Activated T-cell treated with anti-CD3 and anti-CD28 coated beads, Interleukin-2, amount 50 U/mL, for 72 hours (primary cell): ENCODE data around the gene HSPB7. TPM values are rescaled to one million over a fixed set of nuclear protein-coding genes. Genes with fewer than 3 reads are reported as not detected.
"Not testable (repeated sequence)": the region's sequence is repeated elsewhere in the genome, so short reads cannot be mapped to it uniquely, and the experiment has no call there.

Experiments used
- ATAC-seq, 2 donors: fragments of 150-1000 bp; cut with Tn5 transposase; replicated peaks in 1 of 2; 2 replicates each; pipeline ENCODE4 v1.10.0; 2021; ENCODE audit warnings: moderate library complexity in 2 of 2, mild to moderate bottlenecking in 1 of 2
- DNase-seq, 2 donors: peaks; one replicate each; pipeline ENCODE4 v3.0.0; 2021 to 2022; ENCODE audit warnings: mixed read lengths in 1 of 2
- H3K27ac Mint-ChIP-seq: one replicate; pipeline ENCODE4 v1.8.0; 2022; ENCODE audit warnings: mild to moderate bottlenecking, moderate library complexity, mixed read lengths
- H3K27me3 Mint-ChIP-seq: one replicate; pipeline ENCODE4 v1.8.0; 2022; ENCODE audit warnings: low read depth, mixed read lengths
- H3K36me3 Mint-ChIP-seq, 2 donors: one replicate each; pipeline ENCODE4 v1.8.0; 2022; ENCODE audit warnings: mixed read lengths in 2 of 2, mild to moderate bottlenecking in 1 of 2; ENCODE audit not compliant: insufficient read depth in 2 of 2
- H3K4me1 Mint-ChIP-seq: one replicate; pipeline ENCODE4 v1.8.0; 2022; ENCODE audit warnings: low read depth, mixed read lengths
- H3K4me3 Mint-ChIP-seq, 2 donors: one replicate each; pipeline ENCODE4 v1.8.0; 2022; ENCODE audit warnings: mild to moderate bottlenecking in 2 of 2, mixed read lengths in 2 of 2, moderate library complexity in 2 of 2
- H3K9me3 Mint-ChIP-seq, 2 donors: one replicate each; pipeline ENCODE4 v1.8.0; 2022; ENCODE audit warnings: mixed read lengths in 2 of 2
- total RNA-seq, 2 donors: library from RNA; stranded (reverse); gene quantifications; one replicate each; pipeline ENCODE4 v1.2.3, GENCODE V29; 2022

The HSPB7 gene
- total RNA-seq, 2 donors from 2014 or later = not detected

GRCh38 chr1:16056521-16056912 lies 38.7 kb upstream of the HSPB7 start:
- H3K4me3 Mint-ChIP-seq, H3K36me3 Mint-ChIP-seq, H3K27ac Mint-ChIP-seq, DNase-seq, H3K4me1 Mint-ChIP-seq, H3K27me3 Mint-ChIP-seq, H3K9me3 Mint-ChIP-seq, ATAC-seq: not testable (repeated sequence)

GRCh38 chr1:16055613-16056520 lies 38.0 kb upstream of the HSPB7 start:
- H3K27ac Mint-ChIP-seq = no peak overlapping the region
- no peaks in the 10 kb centered on the region for H3K36me3 Mint-ChIP-seq
- DNase-seq (peak; percentile 88 to 91), ATAC-seq (peak; percentile 94 to 95)
- no peaks in the 10 kb centered on the region for H3K9me3 Mint-ChIP-seq
- no peak overlapping the region for H3K4me3 Mint-ChIP-seq
- H3K4me1 Mint-ChIP-seq = peaks cover 7% of the 10 kb centered on the region
- no peaks in the 10 kb centered on the region for H3K27me3 Mint-ChIP-seq

GRCh38 chr1:16054598-16055540 lies 37.0 kb upstream of the HSPB7 start:
- H3K36me3 Mint-ChIP-seq = no peaks in the 10 kb centered on the region
- H3K4me3 Mint-ChIP-seq = no peak overlapping the region
- H3K4me1 Mint-ChIP-seq = peaks cover 7% of the 10 kb centered on the region
- H3K27ac Mint-ChIP-seq = no peak overlapping the region
- H3K9me3 Mint-ChIP-seq = no peaks in the 10 kb centered on the region
- no peak for ATAC-seq
- DNase-seq = no peak
- H3K27me3 Mint-ChIP-seq = no peaks in the 10 kb centered on the region

GRCh38 chr1:16053781-16054502 lies 36.1 kb upstream of the HSPB7 start:
- peaks cover 7% of the 10 kb centered on the region for H3K27me3 Mint-ChIP-seq
- no peaks in the 10 kb centered on the region for H3K9me3 Mint-ChIP-seq
- no peaks in the 10 kb centered on the region for H3K36me3 Mint-ChIP-seq
- no peak overlapping the region for H3K27ac Mint-ChIP-seq
- DNase-seq (no peak), ATAC-seq (no peak)
- no peak overlapping the region for H3K4me3 Mint-ChIP-seq
- peaks cover 13% of the 10 kb centered on the region for H3K4me1 Mint-ChIP-seq

GRCh38 chr1:16051949-16052348 lies 34.1 kb upstream of the HSPB7 start:
- not testable (repeated sequence) for H3K36me3 Mint-ChIP-seq, H3K27ac Mint-ChIP-seq, H3K4me3 Mint-ChIP-seq, ATAC-seq, DNase-seq, H3K9me3 Mint-ChIP-seq
- Mint-ChIP-seq H3K27me3 (peaks cover 16% of the 10 kb centered on the region), H3K4me1 (peaks cover 13% of the 10 kb centered on the region)

- no peak overlapping the region for H3K27ac Mint-ChIP-seq
- no peak for ATAC-seq
Measured at GRCh38 chr1:16051039-16051438, 33.2 kb upstream of the HSPB7 start.

GRCh38 chr1:16050328-16050727 lies 32.5 kb upstream of the HSPB7 start:
- no peak for ATAC-seq
- no peak overlapping the region for H3K27ac Mint-ChIP-seq

More at GRCh38 chr1:16051039-16051438, 33.2 kb upstream of the HSPB7 start:
- peaks cover 10% of the 10 kb centered on the region for H3K4me1 Mint-ChIP-seq
- no peaks in the 10 kb centered on the region for H3K9me3 Mint-ChIP-seq
- H3K4me3 Mint-ChIP-seq = no peak overlapping the region
- H3K36me3 Mint-ChIP-seq = no peaks in the 10 kb centered on the region
- H3K27me3 Mint-ChIP-seq = peaks cover 16% of the 10 kb centered on the region
- no peak for DNase-seq

GRCh38 chr1:16048573-16049189 lies 30.8 kb upstream of the HSPB7 start:
- H3K4me3 Mint-ChIP-seq = peak overlapping the region; percentile 54 to 63

More at GRCh38 chr1:16050328-16050727, 32.5 kb upstream of the HSPB7 start:
- no peaks in the 10 kb centered on the region for H3K36me3 Mint-ChIP-seq
- DNase-seq = no peak
- peaks cover 6% of the 10 kb centered on the region for H3K4me1 Mint-ChIP-seq
- H3K27me3 Mint-ChIP-seq = peaks cover 16% of the 10 kb centered on the region
- no peak overlapping the region for H3K4me3 Mint-ChIP-seq
- no peaks in the 10 kb centered on the region for H3K9me3 Mint-ChIP-seq

GRCh38 chr1:16047791-16048475 lies 30.1 kb upstream of the HSPB7 start:
- Mint-ChIP-seq H3K27ac (no peak overlapping the region), H3K4me1 (peaks cover 6% of the 10 kb centered on the region), H3K9me3 (no peaks in the 10 kb centered on the region), H3K27me3 (peaks cover 16% of the 10 kb centered on the region), H3K4me3 (peak overlapping the region in 1 of 2 donors; percentile 3), H3K36me3 (no peaks in the 10 kb centered on the region)
- ATAC-seq (no peak), DNase-seq (no peak)

More at GRCh38 chr1:16048573-16049189, 30.8 kb upstream of the HSPB7 start:
- no peak overlapping the region for H3K27ac Mint-ChIP-seq
- H3K36me3 Mint-ChIP-seq = no peaks in the 10 kb centered on the region
- peaks cover 16% of the 10 kb centered on the region for H3K27me3 Mint-ChIP-seq
- ATAC-seq (peak; percentile 59 to 70), DNase-seq (peak; percentile 47 to 49)
- H3K4me1 Mint-ChIP-seq = peaks cover 6% of the 10 kb centered on the region
- no peaks in the 10 kb centered on the region for H3K9me3 Mint-ChIP-seq

- DNase-seq (no peak), ATAC-seq (no peak)
- peaks cover 6% of the 10 kb centered on the region for H3K4me1 Mint-ChIP-seq
- H3K4me3 Mint-ChIP-seq = no peak overlapping the region
- H3K9me3 Mint-ChIP-seq = no peaks in the 10 kb centered on the region
- H3K27ac Mint-ChIP-seq = no peak overlapping the region
- H3K36me3 Mint-ChIP-seq = no peaks in the 10 kb centered on the region
- peaks cover 16% of the 10 kb centered on the region for H3K27me3 Mint-ChIP-seq
Measured at GRCh38 chr1:16046842-16047241, 29.0 kb upstream of the HSPB7 start.

GRCh38 chr1:16043950-16044349 lies 26.1 kb upstream of the HSPB7 start:
- H3K9me3 Mint-ChIP-seq = no peaks in the 10 kb centered on the region
- H3K27ac Mint-ChIP-seq = no peak overlapping the region
- DNase-seq (no peak), ATAC-seq (no peak)
- no peak overlapping the region for H3K4me3 Mint-ChIP-seq
- H3K36me3 Mint-ChIP-seq = no peaks in the 10 kb centered on the region
- no peaks in the 10 kb centered on the region for H3K4me1 Mint-ChIP-seq
- peaks cover 9% of the 10 kb centered on the region for H3K27me3 Mint-ChIP-seq

- H3K27ac Mint-ChIP-seq = no peak within 1 kb of the TSS
- no peaks in the 10 kb centered on the region for H3K9me3 Mint-ChIP-seq
- H3K4me3 Mint-ChIP-seq = no peak within 1 kb of the TSS
- peaks cover 9% of the 10 kb centered on the region for H3K27me3 Mint-ChIP-seq
- H3K4me1 Mint-ChIP-seq = no peaks in the 10 kb centered on the region
- DNase-seq (no peak), ATAC-seq (no peak)
- no peaks in the 10 kb centered on the region for H3K36me3 Mint-ChIP-seq
Measured at GRCh38 chr1:16043521-16043920, 25.7 kb upstream of the HSPB7 start, which contains the start of gene CLCNKB. TSS of gene CLCNKB (plus strand) at chr1:16043782. CDS start at chr1:16044493, 711 bp downstream.
